Stimulated activated CD8-positive, alpha-beta memory T cell treated with anti-CD3 and anti-CD28 coated beads, Interleukin-12 subunit alpha, Interleukin-12 subunit beta, amount 100 ng/mL, for 1 hour (primary cell): Measurements from ENCODE around the gene ST8SIA2.

ENCODE experiments used
- DNase-seq: peaks from one replicate; pipeline ENCODE4 v3.0.0-alpha.2; 2020; ENCODE audit warnings: low read depth

The ST8SIA2 gene

DNA sequence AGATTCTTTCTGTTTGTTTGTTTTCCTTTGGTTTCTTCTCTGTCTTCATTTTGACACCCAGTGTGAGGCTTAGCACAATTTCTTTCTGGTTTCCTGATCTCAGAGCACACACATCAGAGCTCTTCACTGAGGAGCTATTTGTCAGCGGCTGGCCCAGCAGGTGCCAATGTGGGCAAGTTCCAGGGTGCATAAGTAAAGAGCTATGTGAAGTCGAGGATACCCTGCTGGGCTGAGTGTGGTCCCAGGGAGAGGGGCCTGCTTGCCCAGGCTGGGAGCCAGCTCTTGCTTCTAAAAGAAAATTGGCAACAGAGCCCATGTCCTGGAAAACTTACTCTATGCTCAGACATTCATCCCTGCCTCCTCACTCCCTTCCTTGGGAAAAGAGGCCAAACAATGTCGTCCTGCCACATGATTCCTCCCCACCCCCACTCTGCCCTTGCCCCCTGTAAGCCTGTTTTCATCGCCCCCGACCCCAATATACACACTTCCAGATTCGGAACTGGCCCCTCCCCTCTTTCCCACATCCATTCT lies 101.2 kb downstream of the ST8SIA2 start:
- DNase-seq = no peak

DNA sequence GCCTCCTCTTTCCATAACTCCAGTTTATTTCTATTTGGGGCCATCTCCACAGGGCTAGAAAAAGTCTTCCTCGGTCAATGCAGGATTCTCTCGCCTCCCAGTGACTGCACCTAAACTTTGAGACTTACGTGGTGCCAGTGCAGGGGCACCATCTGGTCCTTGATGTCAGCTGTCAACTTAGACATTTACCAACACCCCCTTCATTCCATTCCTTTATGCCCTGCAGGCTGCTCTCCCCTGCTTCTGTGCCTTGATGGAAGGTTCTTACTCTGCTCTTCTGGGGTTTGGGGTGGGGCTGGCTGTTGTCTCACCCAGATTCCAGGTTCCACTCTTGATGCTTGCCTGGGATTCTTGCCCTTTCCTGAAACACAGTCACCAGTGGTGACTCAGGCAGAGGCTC lies 101.8 kb downstream of the ST8SIA2 start:
- DNase-seq = no peak

DNA sequence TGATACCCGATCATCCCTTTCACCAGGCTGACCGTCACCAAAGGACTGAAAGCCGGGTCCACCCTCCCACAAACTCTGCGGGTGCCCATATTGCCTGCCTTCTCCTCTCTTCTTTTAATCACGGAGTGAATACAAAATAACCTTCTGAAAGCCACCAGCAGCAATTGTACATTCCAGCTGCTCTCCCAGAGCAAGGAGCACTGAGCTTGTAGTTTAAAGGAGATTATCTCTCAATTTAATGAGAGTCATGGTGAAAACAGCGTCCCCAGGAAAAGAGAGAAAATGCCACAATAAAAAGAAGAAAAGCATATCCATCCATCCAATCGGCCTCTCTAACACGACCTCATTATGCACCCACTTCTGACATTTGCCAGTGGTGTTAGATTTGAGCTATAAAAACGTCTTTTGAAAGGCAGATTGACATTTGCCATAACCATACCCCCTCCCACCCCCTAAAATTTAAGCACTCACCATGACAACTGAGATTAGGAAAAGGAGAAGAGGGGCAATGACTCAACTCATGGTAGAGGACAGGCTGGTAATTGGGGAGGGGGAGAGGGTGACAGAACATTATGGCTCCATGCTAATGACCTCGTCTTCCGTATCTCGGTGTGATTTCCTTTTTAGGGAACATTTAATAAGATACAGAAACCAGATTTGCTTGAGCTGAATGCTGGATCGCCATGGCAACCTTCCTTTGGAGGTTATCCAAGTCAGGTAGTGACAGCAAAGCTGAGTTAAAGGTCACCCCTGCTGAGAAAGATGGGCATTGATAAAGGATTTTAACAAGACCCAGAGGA lies 106.2 kb downstream of the ST8SIA2 start:
- no peak for DNase-seq

DNA sequence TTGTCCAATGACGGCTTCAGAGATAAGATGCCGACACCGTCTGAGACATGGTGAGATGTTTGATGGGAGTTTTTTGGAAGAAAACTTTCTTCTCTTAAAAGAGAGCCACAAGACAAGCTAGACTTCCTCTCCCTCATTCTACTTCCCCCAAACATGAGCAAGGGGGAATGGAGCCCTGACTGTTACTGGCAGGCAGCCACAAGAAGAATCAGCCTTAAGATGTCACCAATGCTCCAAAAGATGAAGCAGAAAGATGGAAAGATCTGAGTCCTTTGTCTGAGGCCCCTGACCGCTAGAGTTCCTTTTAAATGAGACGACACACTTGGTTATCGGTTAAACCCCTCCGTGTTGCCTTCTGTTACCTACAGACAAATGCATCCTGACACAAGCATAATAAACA lies 108.7 kb downstream of the ST8SIA2 start:
- DNase-seq = no peak

DNA sequence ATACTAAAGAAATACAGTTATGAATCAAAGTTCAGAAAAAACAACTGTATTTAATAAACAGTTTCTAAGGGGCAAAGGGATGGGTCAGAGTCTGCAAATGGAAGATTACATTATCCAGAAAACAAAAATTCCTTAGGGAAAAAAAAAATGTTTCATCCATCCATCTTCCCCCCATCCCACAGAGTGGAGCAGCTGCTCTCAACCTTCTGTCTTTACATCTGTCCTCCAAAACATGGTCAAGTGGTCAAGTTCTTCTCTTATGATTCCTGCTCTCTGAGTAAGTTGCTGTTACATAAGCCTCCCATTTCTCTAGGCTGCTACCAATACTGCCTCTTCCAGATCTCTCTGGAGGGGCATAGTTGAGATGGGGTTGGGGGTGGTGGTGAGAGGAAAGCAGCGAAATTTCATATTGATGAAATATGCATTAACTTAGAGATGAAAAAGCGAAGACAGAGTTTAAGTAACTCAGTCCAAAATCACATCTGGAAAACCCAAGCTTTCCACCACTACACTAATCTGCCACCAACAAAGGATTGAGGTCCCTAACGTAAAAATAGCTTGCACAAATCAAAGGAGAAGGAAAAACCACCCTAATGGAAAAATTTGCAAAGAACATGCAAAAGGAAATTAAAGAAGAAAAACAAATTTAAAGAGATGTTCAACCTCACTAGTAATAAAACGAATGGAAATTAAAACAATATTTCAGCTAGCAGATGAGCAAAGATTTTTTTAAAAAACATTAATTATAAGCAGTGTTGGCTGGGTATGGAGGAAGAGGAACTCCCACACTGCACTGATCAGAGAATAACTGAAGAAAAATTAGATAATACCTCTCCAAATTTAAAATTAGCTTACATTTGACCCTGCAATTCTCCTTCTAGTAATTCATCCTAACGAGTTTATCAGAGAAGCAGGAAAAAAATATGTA lies 109.5 kb downstream of the ST8SIA2 start:
- no peak for DNase-seq

DNA sequence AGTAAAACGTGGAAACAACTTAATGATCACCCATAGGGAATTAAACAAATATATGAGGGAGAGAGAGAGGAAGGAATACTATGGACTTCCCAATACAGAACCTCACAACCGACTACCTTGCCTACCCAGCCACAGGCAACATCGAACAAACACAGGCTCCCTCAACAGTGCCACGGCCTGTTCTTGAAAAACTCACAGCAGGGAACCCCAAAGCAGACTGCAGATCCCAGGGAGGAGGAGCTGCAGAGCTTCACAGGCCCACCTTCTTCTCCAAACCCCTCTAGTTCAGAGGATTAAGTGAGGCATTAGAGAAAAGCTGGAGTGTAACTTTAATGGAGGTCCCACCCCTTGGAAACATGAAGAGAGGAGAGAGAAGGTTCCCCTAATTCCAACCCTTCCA lies 110.2 kb downstream of the ST8SIA2 start:
- no peak for DNase-seq

DNA sequence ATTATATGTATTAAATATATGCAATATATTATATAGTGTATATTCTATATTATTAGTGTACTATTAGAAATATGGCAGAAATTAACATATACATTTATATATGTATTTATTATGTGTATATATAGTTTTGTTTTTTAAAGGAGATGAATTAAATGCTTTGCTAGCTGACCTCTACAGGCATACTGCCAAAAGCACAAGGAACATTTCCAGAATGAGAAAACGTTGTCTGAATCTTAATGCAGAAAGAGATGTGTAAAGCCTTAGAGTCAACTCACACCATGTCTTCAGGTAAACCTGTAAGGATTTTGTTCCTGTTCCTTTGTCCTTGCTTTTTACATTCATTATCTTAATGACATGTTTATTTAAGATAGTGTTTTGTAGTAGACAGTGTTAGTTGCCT lies 111.9 kb downstream of the ST8SIA2 start:
- DNase-seq = no peak

DNA sequence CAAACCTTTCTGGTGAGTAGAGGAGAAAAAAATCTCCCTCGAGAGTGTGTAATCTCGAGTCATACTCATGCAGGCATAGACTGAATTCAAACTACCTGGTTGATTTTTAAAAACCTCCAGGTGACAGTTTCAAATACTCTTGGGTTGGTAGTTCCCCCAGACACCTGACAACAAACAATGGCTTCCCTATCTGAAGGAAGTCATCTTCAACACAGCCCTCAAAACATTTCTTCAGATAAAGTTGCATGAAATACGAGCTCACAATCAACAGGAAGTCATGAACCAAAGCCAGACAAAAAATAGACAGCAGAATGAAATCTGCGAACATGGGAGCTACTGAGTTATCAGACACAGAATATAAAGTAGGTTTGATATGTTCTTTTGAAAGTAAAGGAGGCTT lies 112.8 kb downstream of the ST8SIA2 start:
- no peak for DNase-seq

DNA sequence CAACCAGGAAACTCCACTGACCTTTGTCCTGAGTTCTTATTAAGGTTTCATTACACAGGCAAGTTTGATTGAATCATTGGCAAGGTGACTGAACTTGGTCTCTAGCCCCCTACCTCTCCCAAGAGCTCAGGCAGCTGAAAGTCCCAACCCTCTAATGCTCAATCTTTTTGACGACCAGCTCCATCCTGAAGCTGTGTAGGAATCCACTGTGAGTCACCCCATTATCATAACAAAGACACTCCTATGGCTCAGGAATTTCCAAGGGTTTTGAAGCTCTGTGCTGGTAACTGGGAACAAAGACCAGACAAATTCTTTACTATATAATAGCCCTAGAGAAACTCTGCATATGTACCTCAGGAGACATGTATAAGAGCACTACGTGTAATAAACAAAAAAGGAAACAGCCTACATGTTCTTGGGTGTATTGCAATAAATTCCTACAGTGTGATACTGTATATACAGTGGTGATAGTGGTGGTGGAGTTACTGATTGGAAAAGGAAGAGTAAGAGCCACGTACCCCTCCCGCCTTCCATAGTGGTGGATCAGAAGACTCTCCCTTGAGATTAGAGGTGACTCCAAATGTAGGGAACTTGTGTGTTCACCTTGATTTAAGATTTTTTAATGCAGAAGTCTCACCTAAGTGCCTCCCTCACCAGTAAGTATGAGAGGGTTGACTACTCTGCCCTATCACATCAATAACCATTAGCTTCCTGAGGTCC lies 116.6 kb downstream of the ST8SIA2 start:
- DNase-seq = no peak
